SH-SY5Y (cell line): ENCODE data around the gene HSPA9.

Experiments used
- GATA2 ChIP-seq: IDR thresholded peaks from 2 replicates; pipeline ENCODE4 v1.6.1; 2011; ENCODE audit warnings: mild to moderate bottlenecking, low read depth, low read length
- GATA3 ChIP-seq: IDR thresholded peaks from 2 replicates; pipeline ENCODE4 v1.6.1; 2011; ENCODE audit warnings: low read depth, mild to moderate bottlenecking, low read length, moderate library complexity

- no peak for TF ChIP-seq GATA2
- TF ChIP-seq GATA3: no peak
Observed at GRCh38 chr5:138620663-138621224, 45.5 kb upstream of the HSPA9 start.
